Stimulated activated CD4-positive, alpha-beta T cell treated with anti-CD3 and anti-CD28 coated beads, Interleukin-4, amount 100 ng/mL, for 1 hour (primary cell): ENCODE results near the gene RSL1D1.
"Not testable (repeated sequence)": the region's sequence is repeated elsewhere in the genome, so short reads cannot be mapped to it uniquely, and the experiment has no call there.

ENCODE experiments used
- DNase-seq: peaks from one replicate; pipeline ENCODE4 v3.0.0-alpha.2; 2020

The RSL1D1 gene

DNA sequence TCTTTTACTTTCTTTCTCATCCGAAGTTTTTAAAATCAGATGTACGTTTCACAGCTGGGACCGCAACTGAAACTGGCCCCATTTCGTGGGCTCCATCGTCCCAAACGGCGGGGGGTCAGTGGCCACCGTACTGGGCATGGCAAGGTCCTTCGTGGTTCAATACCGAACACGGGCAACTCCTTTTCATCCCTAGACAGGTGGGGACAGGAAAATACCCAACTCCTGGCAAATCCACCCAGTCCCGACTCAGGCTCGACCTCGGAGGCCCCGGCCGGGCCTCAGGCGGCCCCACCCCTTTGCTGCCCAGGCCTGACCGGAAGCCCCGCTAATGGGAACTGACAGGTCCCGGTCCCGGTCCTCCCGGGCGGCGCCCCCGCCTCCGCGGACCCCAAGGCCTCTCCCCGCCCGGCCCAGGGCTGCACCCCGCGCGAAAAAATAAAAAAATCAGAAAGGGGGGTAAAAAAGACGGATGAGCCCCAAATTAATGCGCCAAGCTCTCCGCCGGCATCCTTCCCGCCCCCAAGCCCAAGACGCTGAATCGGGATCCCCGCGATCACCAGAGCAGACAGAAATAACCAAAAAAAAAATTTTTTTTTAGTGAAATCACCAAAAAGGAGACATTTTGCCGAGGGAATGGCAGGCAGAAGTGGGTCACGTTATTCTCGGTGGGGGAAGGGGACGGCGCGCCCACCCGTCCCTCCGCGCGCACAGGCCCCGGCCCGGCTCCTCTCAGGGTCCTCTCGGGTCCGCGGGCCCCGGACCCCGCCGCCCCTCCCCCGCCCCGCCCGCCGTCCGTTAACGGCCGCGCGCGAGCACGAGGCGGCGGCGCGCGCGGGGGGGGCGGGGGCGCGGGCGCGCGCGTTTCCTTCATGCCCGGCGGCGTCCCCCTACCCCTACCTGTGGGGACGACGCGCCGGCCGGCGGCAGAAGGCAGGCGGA is 54.8 kb downstream of the RSL1D1 start:
- peak; percentile 16 for DNase-seq

DNA sequence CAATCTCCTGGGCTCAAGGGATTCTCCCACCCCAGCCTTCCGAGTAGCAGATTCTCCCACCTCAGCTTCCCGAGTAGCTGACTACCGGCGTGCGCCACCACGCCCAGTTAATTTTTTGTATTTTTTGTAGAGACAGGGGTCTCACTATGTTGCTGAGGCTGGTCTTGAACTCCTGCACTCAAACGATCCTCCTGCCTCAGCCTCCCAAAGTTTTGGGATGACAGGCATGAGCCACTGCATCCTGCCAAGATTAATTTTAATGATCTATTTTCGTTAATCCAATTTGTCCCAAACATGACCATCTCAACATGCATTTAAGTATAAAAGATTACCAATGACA is 55.5 kb downstream of the RSL1D1 start:
- DNase-seq = no peak

DNA sequence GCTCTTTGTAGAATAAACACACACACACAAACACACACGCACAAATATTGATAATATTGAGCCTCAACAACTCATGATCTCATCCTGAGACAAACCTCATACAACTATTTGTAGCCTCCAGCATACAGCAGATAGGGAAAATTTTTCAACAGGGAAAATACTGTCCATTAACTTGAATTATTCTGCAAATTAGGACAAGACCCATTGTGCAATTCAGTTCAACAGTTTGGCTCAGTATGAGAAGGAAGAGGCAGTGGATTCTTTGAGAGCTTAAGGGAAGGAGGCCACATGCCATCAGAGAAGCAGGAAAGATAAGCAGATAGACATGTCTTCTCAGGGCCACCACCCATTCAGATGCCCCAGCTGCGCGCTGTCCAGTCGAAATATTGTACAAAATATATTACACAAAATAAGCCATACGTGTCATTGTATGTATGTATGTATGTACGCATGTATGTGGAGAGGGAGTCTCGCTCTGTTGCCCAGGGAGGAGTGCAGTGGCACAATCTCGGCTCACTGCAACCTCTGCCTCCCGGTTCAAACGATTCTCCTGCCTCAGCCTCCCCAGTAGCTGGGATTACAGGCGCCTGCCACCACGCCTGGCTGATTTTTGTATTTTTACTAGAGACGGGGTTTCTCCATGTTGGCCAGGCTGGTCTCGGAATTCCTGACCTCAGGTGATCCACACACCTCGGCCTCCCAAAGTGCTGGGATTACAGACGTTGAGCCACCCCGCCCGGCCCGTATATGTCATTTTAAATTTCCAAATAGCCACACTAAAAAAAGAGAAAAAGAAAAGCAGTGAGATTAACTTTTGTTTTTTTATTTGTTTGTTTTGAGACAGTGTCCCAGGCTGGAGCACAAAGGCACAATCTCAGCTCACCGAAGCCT is 56.1 kb downstream of the RSL1D1 start:
- DNase-seq = no peak

DNA sequence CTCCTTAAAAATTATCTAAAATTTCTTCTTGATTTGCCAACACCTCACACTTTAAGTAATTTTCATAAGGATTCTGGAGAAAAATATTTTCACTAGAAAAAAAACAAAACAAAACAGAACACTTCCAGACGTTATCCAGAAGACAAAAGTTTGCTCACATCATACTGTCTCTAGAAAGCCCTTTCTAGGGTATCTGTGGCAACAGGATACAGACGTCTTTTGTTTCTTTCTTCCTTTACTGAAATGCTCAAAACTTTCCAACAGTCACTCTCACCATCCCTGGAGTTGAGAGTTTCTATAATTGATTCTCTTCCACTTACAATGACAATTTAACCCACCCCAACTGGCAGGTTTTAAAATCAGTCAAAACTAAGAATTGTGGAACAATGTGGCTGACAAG is 56.9 kb downstream of the RSL1D1 start:
- DNase-seq = no peak

DNA sequence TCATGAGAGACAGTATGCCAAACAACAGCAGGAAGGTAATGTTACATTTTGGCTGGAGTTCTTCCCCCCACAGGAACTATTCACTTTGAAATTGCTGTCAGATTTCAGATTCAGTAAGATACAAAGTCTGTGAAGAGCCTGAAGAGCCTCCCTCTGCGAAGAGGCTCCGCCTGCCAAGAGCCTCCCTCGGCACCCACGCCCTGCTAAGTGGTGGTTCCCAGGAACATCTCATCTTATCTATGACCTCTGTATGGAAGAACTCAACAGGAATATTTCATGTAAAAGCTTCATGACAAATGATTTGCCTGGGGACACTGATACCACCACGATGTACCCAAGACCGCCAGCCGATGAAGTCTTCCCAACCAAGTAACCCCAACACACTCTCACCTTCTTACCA is 57.5 kb downstream of the RSL1D1 start:
- peak; percentile 21 for DNase-seq

DNA sequence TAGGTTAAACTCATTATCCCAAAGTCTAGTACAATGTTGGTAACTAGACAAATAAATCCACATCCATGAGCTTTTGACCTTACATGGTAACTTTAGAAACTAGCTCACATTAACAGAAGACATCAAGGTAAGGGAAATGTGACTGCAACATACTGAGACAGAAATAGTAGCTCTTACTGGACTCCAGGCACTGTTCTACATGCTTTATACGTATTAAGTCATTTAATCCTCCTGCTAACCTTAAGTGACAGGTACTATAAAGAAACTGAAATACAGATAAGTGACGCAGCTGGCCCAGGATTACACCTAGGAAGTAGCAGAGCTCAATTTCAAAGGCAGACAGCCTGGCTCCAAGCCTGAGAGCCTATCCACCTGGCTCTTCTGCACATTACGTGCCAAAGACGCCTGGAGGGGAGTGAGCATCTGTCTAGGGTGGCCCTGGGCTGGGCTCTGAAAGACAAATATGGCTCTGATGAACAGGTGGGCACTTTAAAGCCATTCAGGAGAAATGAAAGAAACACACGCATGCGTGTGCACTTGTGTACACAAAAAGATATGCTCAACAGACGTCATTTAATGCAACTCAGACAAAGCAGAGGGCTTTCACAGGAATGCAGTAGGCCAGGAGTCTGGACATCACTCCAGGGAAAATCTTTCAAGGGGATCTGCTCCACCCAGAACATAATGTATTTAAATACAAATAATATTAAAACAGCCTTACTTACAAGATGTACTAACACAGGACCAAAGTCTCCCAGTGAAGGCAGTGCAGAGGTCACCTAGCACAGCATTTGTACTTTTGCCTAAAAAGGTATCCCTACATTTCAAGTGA is 58.7 kb downstream of the RSL1D1 start:
- peak; percentile 24 for DNase-seq

DNA sequence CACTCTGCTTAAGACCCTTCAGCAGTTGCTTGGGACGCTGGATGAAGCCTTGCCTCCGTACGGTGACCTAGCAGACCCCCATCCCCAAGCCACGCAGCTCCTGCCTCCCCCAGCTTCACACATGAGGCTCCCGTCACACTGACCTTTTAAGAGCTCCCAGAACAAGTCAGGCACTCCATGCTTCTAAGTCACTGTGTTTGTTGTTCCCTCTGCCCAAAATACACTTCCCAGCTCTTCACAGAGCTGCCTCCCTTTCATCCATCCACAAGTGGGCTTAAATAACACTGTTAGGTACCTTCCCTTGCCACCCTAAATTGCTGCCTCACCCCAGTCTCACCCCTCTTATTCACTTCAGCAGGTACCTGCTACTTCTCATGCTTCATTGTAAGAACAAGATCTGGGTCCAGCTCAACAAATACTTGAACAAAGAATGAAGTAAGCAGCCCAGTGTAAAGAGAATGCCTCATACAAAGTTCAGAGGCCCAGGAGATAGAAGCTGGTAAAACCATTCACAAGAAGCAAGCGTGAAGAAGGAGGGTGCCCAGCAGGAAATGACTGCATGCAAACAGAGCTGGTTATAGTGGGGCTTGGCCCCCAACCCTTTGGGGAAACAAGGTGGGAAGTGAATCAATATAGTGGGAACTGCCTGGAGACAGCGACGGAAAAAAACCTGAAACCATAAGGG is 60.1 kb downstream of the RSL1D1 start:
- DNase-seq = no peak

DNA sequence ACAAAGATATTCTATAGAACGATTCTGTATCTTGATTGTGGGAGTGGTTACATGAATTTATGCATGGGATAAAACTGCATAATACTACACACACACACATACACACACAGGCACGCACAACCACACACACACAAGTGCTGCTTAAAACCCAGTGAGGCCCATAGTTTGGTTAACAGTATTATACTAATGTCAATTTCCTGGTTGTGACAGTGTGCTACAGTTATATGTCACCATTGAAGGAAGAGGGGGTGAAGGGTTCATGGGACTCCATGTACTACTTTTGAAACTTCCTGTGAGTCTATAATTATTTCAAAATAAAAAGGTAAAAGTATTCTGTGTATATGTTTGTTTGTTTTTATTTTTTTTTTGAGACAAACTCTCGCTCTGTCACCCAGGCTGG is 62.4 kb downstream of the RSL1D1 start:
- DNase-seq = no peak

DNA sequence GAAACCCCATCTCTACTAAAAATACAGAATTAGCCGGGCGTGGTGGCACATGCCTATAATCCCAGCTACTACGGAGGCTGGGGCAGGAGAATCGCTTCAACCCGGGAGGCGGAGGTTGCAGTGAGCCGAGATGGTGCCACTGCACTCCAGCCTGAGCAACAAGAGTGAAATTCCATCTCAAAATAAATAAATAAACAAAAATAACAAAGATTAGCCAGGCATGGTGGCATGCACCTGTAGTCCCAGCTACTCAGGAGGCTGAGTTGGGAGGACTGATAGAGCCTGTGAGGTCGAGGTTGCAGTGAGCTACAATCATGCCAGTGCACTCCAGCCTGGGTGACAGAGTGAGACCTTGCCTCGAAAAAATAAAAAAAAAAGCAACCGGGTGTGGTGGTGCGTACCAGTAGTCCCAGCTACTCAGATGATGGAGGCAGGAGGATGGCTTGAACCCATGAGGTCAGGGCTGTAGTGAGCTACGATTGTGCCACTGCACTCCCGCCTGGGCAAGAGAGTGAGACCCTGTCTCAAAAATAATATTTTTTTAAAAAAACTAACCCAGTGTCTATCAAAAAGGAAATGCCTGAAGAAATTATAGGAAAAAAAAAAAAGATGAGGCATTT is 66.3 kb downstream of the RSL1D1 start:
- DNase-seq = not testable (repeated sequence)

DNA sequence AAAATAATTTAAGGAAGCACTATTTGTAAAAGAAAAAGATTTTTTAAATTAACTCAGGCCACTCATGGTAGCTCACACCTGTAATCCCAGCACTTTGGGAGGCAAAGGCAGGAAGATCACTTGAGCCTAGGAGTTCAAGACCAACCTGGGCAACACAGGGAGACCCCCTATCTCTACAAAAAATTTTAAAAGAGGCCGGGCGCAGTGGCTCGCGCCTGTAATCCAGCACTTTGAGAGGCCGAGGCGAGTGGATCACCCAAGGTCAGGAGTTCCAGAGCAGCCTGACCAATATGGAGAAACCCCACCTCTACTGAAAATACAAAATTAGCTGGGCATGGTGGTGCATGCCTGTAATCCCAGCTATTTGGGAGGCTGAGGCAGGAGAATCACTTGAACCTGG is 67.0 kb downstream of the RSL1D1 start:
- not testable (repeated sequence) for DNase-seq

DNA sequence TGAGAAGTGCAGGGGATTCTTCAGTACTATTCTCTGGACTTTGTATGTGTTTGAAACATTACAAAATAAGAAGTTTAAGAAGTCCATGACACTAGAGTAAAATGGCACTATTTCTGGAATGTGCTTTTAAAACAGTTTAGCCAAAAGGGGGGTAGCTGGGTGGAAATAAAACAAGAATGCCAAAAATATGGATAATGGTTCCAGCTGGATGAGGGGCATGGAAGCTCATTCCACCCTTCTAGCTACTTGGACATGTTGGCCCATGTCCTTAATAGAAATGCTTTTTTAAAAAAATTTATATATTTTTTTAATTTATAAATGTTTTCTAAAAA is 67.3 kb downstream of the RSL1D1 start:
- DNase-seq = no peak
